H9 (cell line): ENCODE data around the gene LRRC10. TPM values are rescaled to one million over a fixed set of nuclear protein-coding genes. Genes with fewer than 3 reads are reported as not detected.

ENCODE experiments used
- DNase-seq: peaks from one replicate; pipeline ENCODE4 v3.0.0-alpha.2; 2017
- H2AFZ ChIP-seq: one replicate; pipeline ENCODE4 v1.6.1; 2013; ENCODE audit warnings: mild to moderate bottlenecking, low read length, control low read depth, moderate library complexity
- H2AK5ac ChIP-seq: 2 replicates; pipeline ENCODE4 v1.6.1; 2013; ENCODE audit warnings: low read length, control low read depth, mixed read lengths; ENCODE audit not compliant: insufficient read length
- H2BK120ac ChIP-seq: one replicate; pipeline ENCODE4 v1.6.1; 2013; ENCODE audit warnings: low read depth, mild to moderate bottlenecking, low read length, control low read depth, inconsistent platforms; ENCODE audit not compliant: poor library complexity, severe bottlenecking
- H2BK12ac ChIP-seq: 2 replicates; pipeline ENCODE4 v1.6.1; 2013; ENCODE audit warnings: low read length, control low read depth, mixed read lengths, low read depth; ENCODE audit not compliant: insufficient read length
- H2BK15ac ChIP-seq: 2 replicates; pipeline ENCODE4 v1.6.1; 2013; ENCODE audit warnings: low read depth, low read length, control low read depth
- H2BK20ac ChIP-seq: one replicate; pipeline ENCODE4 v1.6.1; 2013; ENCODE audit warnings: low read depth, mild to moderate bottlenecking, low read length, control low read depth, inconsistent platforms; ENCODE audit not compliant: poor library complexity, severe bottlenecking
- H2BK5ac ChIP-seq: 2 replicates; pipeline ENCODE4 v1.6.1; 2013; ENCODE audit warnings: low read length, control low read depth, mixed read lengths; ENCODE audit not compliant: insufficient read length
- H3K14ac ChIP-seq: 2 replicates; pipeline ENCODE4 v1.6.1; 2013; ENCODE audit warnings: low read length, control low read depth; ENCODE audit not compliant: insufficient read depth
- H3K18ac ChIP-seq: 2 replicates; pipeline ENCODE4 v1.6.1; 2013; ENCODE audit warnings: low read depth, mild to moderate bottlenecking, mixed read lengths, low read length, control low read depth; ENCODE audit not compliant: insufficient read length
- H3K23ac ChIP-seq: 2 replicates; pipeline ENCODE4 v1.6.1; 2013; ENCODE audit warnings: low read length, control low read depth, mixed read lengths, low read depth; ENCODE audit not compliant: insufficient read length
- H3K23me2 ChIP-seq: 2 replicates; pipeline ENCODE4 v1.6.1; 2013; ENCODE audit warnings: low read depth, mild to moderate bottlenecking, mixed read lengths, low read length, control low read depth; ENCODE audit not compliant: insufficient read length, poor library complexity, severe bottlenecking
- H3K27ac ChIP-seq: 2 replicates; pipeline ENCODE4 v1.5.1; 2013; ENCODE audit warnings: low read length, control low read depth, mixed read lengths, low read depth; ENCODE audit not compliant: insufficient read length
- H3K27me3 ChIP-seq: 2 replicates; pipeline ENCODE4 v1.6.1; 2013; ENCODE audit warnings: low read length, control low read depth, inconsistent platforms; ENCODE audit not compliant: insufficient read depth
- H3K4ac ChIP-seq: 2 replicates; pipeline ENCODE4 v1.6.1; 2013; ENCODE audit warnings: low read depth, mild to moderate bottlenecking, control low read depth, inconsistent platforms, low read length, moderate library complexity
- H3K4me1 ChIP-seq: 2 replicates; pipeline ENCODE4 v1.6.1; 2013; ENCODE audit warnings: low read length, control low read depth, inconsistent platforms; ENCODE audit not compliant: insufficient read depth
- H3K4me2 ChIP-seq: 2 replicates; pipeline ENCODE4 v1.6.1; 2013; ENCODE audit warnings: low read length, control low read depth, mixed read lengths; ENCODE audit not compliant: insufficient read length, insufficient read depth
- H3K56ac ChIP-seq: 2 replicates; pipeline ENCODE4 v1.6.1; 2013; ENCODE audit warnings: low read depth, mild to moderate bottlenecking, mixed read lengths, low read length, control low read depth; ENCODE audit not compliant: insufficient read length
- H3K79me1 ChIP-seq: 2 replicates; pipeline ENCODE4 v1.6.1; 2013; ENCODE audit warnings: low read depth, mild to moderate bottlenecking, moderate library complexity, low read length, control low read depth, inconsistent platforms; ENCODE audit not compliant: insufficient read depth, poor library complexity, severe bottlenecking
- H3K79me2 ChIP-seq: 2 replicates; pipeline ENCODE4 v1.6.1; 2013; ENCODE audit warnings: low read length, control low read depth, inconsistent platforms; ENCODE audit not compliant: insufficient read depth
- H3K9ac ChIP-seq: 2 replicates; pipeline ENCODE4 v1.6.1; 2013; ENCODE audit warnings: low read length, control low read depth, mixed read lengths; ENCODE audit not compliant: insufficient read length; ENCODE audit errors: extremely low read depth
- H3K9me3 ChIP-seq: one replicate; pipeline ENCODE4 v1.6.1; 2013; ENCODE audit warnings: low read depth, low read length, inconsistent platforms; ENCODE audit not compliant: control insufficient read depth
- H3T11ph ChIP-seq: one replicate; pipeline ENCODE4 v1.6.1; 2013; ENCODE audit warnings: mild to moderate bottlenecking, low read length, control low read depth, inconsistent platforms
- H4K20me1 ChIP-seq: one replicate; pipeline ENCODE4 v1.6.1; 2013; ENCODE audit not compliant: control insufficient read depth, insufficient read length, insufficient read depth
- H4K5ac ChIP-seq: 2 replicates; pipeline ENCODE4 v1.6.1; 2013; ENCODE audit warnings: low read depth, mild to moderate bottlenecking, mixed read lengths, low read length, control low read depth; ENCODE audit not compliant: insufficient read length
- H4K8ac ChIP-seq: replicated peaks from 2 replicates; pipeline ENCODE4 v1.6.1; 2013; ENCODE audit warnings: low read length, control low read depth, mixed read lengths, low read depth; ENCODE audit not compliant: insufficient read length
- H4K91ac ChIP-seq: 2 replicates; pipeline ENCODE4 v1.6.1; 2013; ENCODE audit warnings: low read depth, mild to moderate bottlenecking, moderate library complexity, mixed read lengths, low read length, control low read depth; ENCODE audit not compliant: insufficient read length
- H3K27ac Mint-ChIP-seq, 3 experiments: 2 replicates in 2 of 3; 3 replicates in 1 of 3; pipeline ENCODE4 v1.8.0; 2020 to 2021; ENCODE audit warnings: mixed read lengths in 3 of 3, mild to moderate bottlenecking in 1 of 3, moderate library complexity in 1 of 3
- H3K27me3 Mint-ChIP-seq: 2 replicates; pipeline ENCODE4 v1.8.0; 2021; ENCODE audit warnings: low read depth, mild to moderate bottlenecking, moderate library complexity, mixed read lengths
- H3K36me3 Mint-ChIP-seq, 3 experiments: 2 replicates in 2 of 3; 3 replicates in 1 of 3; pipeline ENCODE4 v1.8.0; 2020 to 2021; ENCODE audit warnings: low read depth in 3 of 3, mixed read lengths in 3 of 3; ENCODE audit not compliant: insufficient read depth in 1 of 3
- H3K4me1 Mint-ChIP-seq, 2 experiments: 2 replicates each; pipeline ENCODE4 v1.8.0; 2020; ENCODE audit warnings: mixed read lengths in 2 of 2
- H3K4me3 Mint-ChIP-seq, 2 experiments: 2 replicates in 1 of 2; 3 replicates in 1 of 2; pipeline ENCODE4 v1.8.0; 2020 to 2021; ENCODE audit warnings: mild to moderate bottlenecking in 2 of 2, mixed read lengths in 2 of 2, moderate library complexity in 1 of 2
- H3K9me3 Mint-ChIP-seq, 2 experiments: 2 replicates in 1 of 2; 3 replicates in 1 of 2; pipeline ENCODE4 v1.8.0; 2020; ENCODE audit warnings: mild to moderate bottlenecking in 2 of 2, mixed read lengths in 2 of 2, moderate library complexity in 1 of 2
- CTCF ChIP-seq: fragments of 200-600 bp; sonication (generic); conservative IDR thresholded peaks from 3 replicates; pipeline ENCODE4 v1.8.0; 2021; ENCODE audit warnings: antibody characterized with exemption, mild to moderate bottlenecking
- WGBS: extraction: QIAGEN DNeasy Blood & Tissue Kit; methylation state at CpG from one replicate; pipeline ENCODE4 v1.1.7; 2013; ENCODE audit warnings: missing lambda C conversion rate, low lambda C conversion rate, mixed read lengths; ENCODE audit not compliant: insufficient read length; ENCODE audit errors: extremely low coverage; 5-methylcytosine and 5-hydroxymethylcytosine counted together
- total RNA-seq: library from RNA; stranded (reverse); gene quantifications from 2 replicates; pipeline ENCODE4 v1.2.1, GENCODE V29; 2021

LRRC10 gene
- total RNA-seq, 1 experiment from 2014 or later: not detected

- Histone ChIP-seq H3K18ac (no peak overlapping the region), H3K4ac (no peak overlapping the region), H2AFZ (no peak overlapping the region), H4K91ac (no peak overlapping the region), H3K56ac (no peak overlapping the region), H4K5ac (no peak overlapping the region), H3K79me2 (no peaks in the 10 kb centered on the region), H3T11ph (no peak overlapping the region), H4K8ac (no peak overlapping the region), H3K23ac (no peak overlapping the region), H2BK20ac (no peak overlapping the region), H3K79me1 (no peaks in the 10 kb centered on the region), H3K27ac (no peak overlapping the region), H3K14ac (no peak overlapping the region), H3K9me3 (no peaks in the 10 kb centered on the region), H3K4me2 (no peak overlapping the region), H3K9ac (no peak overlapping the region), H4K20me1 (no peaks in the 10 kb centered on the region), H2BK5ac (no peak overlapping the region), H2BK12ac (no peak overlapping the region), H2BK120ac (no peak overlapping the region), H3K23me2 (no peaks in the 10 kb centered on the region), H3K4me1 (no peaks in the 10 kb centered on the region), H2AK5ac (no peak overlapping the region), H3K27me3 (no peaks in the 10 kb centered on the region), H2BK15ac (no peak overlapping the region)
- no CpG with 5 or more reads among the region's 14 CpGs for WGBS
- no peak for TF ChIP-seq CTCF
- no peak overlapping the region for H3K4me3 Mint-ChIP-seq
- H3K27me3 Mint-ChIP-seq: no peaks in the 10 kb centered on the region
- no peak overlapping the region for H3K27ac Mint-ChIP-seq
- no peaks in the 10 kb centered on the region for H3K9me3 Mint-ChIP-seq
- DNase-seq: no peak
- H3K36me3 Mint-ChIP-seq: no peaks in the 10 kb centered on the region
- no peaks in the 10 kb centered on the region for H3K4me1 Mint-ChIP-seq
These were observed 5.3 kb upstream of the LRRC10 start for GRCh38 chr12:69616025-69616424.
